ENCODE measurements around the gene LRRC75B.
"Not testable (repeated sequence)": the region's sequence is repeated elsewhere in the genome, so short reads cannot be mapped to it uniquely, and the experiment has no call there.

DNA sequence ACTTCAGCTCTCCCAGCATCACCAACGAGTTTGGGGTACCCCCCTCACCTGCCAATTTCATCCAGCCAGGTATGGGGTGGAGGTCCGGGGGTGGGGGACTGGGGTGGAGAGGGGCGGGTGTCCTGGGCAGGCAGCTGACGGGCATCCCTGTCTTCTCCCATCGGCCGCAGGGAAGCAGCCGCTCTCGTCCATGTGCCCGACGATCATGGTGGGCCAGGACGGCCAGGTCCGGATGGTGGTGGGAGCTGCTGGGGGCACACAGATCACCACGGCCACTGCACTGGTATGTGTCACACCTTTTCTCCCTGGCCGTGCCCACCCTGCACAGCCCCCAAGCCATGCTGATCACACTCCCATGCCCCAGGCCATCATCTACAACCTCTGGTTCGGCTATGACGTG, 35.0 kb upstream of the LRRC75B start:
- not testable (repeated sequence) for TF ChIP-seq POLR2AphosphoS5, POLR2A (IDR thresholded peaks at IDR 0.05; ENCODE audit: low read depth, low read length)

Data from GM12891 (cell line).